ENCODE results near the gene SLC1A1. TPM values are rescaled to one million over a fixed set of nuclear protein-coding genes. Genes with fewer than 3 reads are reported as not detected.

Gene SLC1A1
- total RNA-seq, 1 experiment from 2014 or later: 0.05 TPM

DNA sequence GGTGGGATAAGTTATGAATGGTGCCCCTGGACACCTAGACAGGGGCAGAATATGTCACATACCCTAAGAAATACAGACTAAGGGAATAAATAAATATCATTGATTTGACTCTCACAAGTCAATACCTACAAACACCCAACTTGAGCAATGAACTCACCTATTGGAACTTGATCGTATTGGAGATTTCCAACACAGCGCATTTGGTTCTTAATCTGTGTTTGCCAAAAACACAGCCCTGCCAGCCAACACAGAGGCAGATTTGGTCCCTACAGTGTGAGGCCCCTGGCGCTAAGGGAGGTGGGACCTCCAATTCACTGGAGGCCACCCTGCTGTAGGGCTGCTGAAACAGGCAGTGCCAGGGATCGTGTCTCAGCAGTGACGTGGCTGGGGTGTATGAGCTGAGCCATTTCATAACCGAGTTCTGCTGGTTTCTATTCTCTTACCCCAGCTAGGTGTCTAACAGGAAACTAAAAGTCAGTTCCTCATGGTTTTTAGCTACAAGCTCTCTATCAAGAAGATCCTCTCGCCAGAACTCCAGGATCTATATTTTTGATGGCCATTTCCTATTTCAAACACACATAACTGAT is 84.5 kb downstream of the SLC1A1 start:
- POLR2A ChIA-PET: no interaction called here
- no peaks in the 10 kb centered on the region for H3K4me1 ChIP-seq (ENCODE audit: control insufficient read depth, insufficient read depth, low read length)
- ATAC-seq (no peak), DNase-seq (ENCODE audit: low read depth, low spot score) (no peak)
- intact Hi-C loops (cut with micrococcal nuclease; ENCODE audit: unreplicated experiment): no loop called here
- no TSS peak for BruUV-seq (replicated peaks)
- no peaks in the 10 kb centered on the region for H3K27me3 ChIP-seq (ENCODE audit: control insufficient read depth, insufficient read depth, low read length)
- TF ChIP-seq TCF7L2 (IDR thresholded peaks at IDR 0.05; ENCODE audit: low read depth, low read length) (no peak), POLR2AphosphoS5 (IDR thresholded peaks at IDR 0.05; ENCODE audit: low read depth, low read length) (no peak), SIN3A (IDR thresholded peaks at IDR 0.05; ENCODE audit: borderline replicate concordance, insufficient read depth, low read depth, low read length) (no peak)
- TF ChIP-seq, protein P1, sequence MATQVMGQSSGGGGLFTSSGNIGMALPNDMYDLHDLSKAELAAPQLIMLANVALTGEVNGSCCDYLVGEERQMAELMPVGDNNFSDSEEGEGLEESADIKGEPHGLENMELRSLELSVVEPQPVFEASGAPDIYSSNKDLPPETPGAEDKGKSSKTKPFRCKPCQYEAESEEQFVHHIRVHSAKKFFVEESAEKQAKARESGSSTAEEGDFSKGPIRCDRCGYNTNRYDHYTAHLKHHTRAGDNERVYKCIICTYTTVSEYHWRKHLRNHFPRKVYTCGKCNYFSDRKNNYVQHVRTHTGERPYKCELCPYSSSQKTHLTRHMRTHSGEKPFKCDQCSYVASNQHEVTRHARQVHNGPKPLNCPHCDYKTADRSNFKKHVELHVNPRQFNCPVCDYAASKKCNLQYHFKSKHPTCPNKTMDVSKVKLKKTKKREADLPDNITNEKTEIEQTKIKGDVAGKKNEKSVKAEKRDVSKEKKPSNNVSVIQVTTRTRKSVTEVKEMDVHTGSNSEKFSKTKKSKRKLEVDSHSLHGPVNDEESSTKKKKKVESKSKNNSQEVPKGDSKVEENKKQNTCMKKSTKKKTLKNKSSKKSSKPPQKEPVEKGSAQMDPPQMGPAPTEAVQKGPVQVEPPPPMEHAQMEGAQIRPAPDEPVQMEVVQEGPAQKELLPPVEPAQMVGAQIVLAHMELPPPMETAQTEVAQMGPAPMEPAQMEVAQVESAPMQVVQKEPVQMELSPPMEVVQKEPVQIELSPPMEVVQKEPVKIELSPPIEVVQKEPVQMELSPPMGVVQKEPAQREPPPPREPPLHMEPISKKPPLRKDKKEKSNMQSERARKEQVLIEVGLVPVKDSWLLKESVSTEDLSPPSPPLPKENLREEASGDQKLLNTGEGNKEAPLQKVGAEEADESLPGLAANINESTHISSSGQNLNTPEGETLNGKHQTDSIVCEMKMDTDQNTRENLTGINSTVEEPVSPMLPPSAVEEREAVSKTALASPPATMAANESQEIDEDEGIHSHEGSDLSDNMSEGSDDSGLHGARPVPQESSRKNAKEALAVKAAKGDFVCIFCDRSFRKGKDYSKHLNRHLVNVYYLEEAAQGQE (IDR thresholded peaks at IDR 0.05; ENCODE audit: insufficient read depth in 1 of 2, low read depth in 2 of 2, low read length in 1 of 2): no peak
- TF ChIP-seq, protein P2, sequence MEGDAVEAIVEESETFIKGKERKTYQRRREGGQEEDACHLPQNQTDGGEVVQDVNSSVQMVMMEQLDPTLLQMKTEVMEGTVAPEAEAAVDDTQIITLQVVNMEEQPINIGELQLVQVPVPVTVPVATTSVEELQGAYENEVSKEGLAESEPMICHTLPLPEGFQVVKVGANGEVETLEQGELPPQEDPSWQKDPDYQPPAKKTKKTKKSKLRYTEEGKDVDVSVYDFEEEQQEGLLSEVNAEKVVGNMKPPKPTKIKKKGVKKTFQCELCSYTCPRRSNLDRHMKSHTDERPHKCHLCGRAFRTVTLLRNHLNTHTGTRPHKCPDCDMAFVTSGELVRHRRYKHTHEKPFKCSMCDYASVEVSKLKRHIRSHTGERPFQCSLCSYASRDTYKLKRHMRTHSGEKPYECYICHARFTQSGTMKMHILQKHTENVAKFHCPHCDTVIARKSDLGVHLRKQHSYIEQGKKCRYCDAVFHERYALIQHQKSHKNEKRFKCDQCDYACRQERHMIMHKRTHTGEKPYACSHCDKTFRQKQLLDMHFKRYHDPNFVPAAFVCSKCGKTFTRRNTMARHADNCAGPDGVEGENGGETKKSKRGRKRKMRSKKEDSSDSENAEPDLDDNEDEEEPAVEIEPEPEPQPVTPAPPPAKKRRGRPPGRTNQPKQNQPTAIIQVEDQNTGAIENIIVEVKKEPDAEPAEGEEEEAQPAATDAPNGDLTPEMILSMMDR (IDR thresholded peaks at IDR 0.05): no peak
- H3K27ac ChIP-seq (ENCODE audit: low read length): no peak overlapping the region
- CTCF ChIA-PET: no interaction called here
- H3K4me3 ChIP-seq (ENCODE audit: low read depth in 2 of 2, low read length in 2 of 2): no peak overlapping the region
- no peaks in the 10 kb centered on the region for H3K36me3 ChIP-seq (ENCODE audit: control insufficient read depth, insufficient read depth, low read length)
- H3K9me3 ChIP-seq (ENCODE audit: control insufficient read depth, insufficient read depth, low read depth, low read length): no peaks in the 10 kb centered on the region
- in situ Hi-C loops (cut with HindIII; ENCODE audit: low pct_unique_long_range_greater_than_20kb, low sequenced_read_pairs): no loop called here

DNA sequence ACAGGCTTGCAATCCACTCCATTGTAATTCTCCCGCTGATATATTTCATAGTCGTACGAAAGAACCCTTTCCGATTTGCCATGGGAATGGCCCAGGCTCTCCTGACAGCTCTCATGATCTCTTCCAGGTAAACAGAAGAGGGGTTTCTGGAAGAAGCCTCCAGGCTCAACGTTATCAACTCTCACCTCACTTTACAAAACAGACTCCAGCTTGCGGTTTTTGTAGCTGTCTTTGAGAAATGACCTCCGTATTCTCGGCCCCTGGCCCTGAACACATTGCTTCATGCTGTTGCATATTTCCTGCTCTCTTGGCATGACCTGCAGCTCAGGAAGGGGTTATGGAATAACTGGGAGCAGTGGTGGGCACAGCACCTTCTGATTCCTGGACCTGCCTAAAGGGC is 85.7 kb downstream of the SLC1A1 start:
- no peak overlapping the region for H3K4me3 ChIP-seq (ENCODE audit: low read depth in 2 of 2, low read length in 2 of 2)
- ATAC-seq (no peak), DNase-seq (ENCODE audit: low read depth, low spot score) (no peak)
- ChIA-PET POLR2A (no interaction called here), CTCF (no interaction called here)
- no peak overlapping the region for H3K27ac ChIP-seq (ENCODE audit: low read length)
- no peaks in the 10 kb centered on the region for H3K9me3 ChIP-seq (ENCODE audit: control insufficient read depth, insufficient read depth, low read depth, low read length)
- TF ChIP-seq SIN3A (IDR thresholded peaks at IDR 0.05; ENCODE audit: borderline replicate concordance, insufficient read depth, low read depth, low read length) (no peak), TCF7L2 (IDR thresholded peaks at IDR 0.05; ENCODE audit: low read depth, low read length) (no peak), POLR2AphosphoS5 (IDR thresholded peaks at IDR 0.05; ENCODE audit: low read depth, low read length) (no peak)
- TF ChIP-seq, protein P1 (IDR thresholded peaks at IDR 0.05; ENCODE audit: insufficient read depth in 1 of 2, low read depth in 2 of 2, low read length in 1 of 2): no peak
- TF ChIP-seq, protein P2 (IDR thresholded peaks at IDR 0.05): no peak
- no peaks in the 10 kb centered on the region for H3K4me1 ChIP-seq (ENCODE audit: control insufficient read depth, insufficient read depth, low read length)
- intact Hi-C loops (cut with micrococcal nuclease; ENCODE audit: unreplicated experiment) (no loop called here), in situ Hi-C loops (cut with HindIII; ENCODE audit: low pct_unique_long_range_greater_than_20kb, low sequenced_read_pairs) (no loop called here)
- H3K36me3 ChIP-seq (ENCODE audit: control insufficient read depth, insufficient read depth, low read length): no peaks in the 10 kb centered on the region
- BruUV-seq (replicated peaks): no TSS peak
- H3K27me3 ChIP-seq (ENCODE audit: control insufficient read depth, insufficient read depth, low read length): no peaks in the 10 kb centered on the region

All from Panc1 (cell line).